GM12874 (cell line): ENCODE measurements around the gene NR2F2.

Experiments
- TF ChIP-seq, protein P1 (sequence below): IDR thresholded peaks from 2 replicates; pipeline ENCODE4 v1.5.1; 2011; ENCODE audit warnings: low read depth, mild to moderate bottlenecking, control low read depth, low read length, moderate library complexity; ENCODE audit not compliant: insufficient read depth

Gene NR2F2

DNA sequence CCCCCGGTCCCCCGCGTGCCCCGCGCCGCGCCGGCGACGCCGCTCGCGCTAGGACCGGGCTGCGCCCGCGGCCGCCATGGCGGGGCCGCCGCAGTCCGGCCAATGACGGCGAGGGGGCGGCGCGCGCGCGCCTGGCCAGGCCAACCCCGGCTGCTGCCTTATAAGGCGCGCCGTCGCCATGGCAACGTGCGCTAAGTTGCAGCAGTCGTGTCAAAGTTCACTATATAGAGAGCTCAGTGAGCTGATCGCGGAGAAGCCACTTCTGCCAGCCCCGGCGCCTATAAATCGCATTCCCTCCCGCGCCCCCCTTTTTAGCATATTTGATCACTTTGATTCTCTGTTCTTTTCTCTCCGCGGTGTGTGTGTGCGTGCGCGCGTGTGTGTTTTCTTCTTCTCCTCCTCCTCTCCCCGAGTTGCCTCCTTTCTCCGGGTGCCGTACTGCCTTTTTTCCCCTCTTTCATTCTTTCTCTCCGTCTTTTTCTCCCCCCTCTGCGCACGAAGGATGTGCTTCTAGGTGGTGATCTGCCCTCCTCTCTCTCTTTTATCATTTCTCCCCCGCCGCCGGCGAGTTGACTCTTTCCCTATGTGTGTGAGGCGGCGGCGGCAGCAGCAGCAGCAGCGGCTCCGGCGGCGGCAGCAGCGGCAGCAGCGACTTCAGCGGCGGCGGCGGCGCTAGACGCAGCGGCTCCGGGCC lies at the start of gene NR2F2:
Gene NR2F2 (plus strand): TSS at position 251 of the 694 bp plus-strand sequence. CDS start 1,406 bp downstream, outside the sequence.
- TF ChIP-seq, protein P1, sequence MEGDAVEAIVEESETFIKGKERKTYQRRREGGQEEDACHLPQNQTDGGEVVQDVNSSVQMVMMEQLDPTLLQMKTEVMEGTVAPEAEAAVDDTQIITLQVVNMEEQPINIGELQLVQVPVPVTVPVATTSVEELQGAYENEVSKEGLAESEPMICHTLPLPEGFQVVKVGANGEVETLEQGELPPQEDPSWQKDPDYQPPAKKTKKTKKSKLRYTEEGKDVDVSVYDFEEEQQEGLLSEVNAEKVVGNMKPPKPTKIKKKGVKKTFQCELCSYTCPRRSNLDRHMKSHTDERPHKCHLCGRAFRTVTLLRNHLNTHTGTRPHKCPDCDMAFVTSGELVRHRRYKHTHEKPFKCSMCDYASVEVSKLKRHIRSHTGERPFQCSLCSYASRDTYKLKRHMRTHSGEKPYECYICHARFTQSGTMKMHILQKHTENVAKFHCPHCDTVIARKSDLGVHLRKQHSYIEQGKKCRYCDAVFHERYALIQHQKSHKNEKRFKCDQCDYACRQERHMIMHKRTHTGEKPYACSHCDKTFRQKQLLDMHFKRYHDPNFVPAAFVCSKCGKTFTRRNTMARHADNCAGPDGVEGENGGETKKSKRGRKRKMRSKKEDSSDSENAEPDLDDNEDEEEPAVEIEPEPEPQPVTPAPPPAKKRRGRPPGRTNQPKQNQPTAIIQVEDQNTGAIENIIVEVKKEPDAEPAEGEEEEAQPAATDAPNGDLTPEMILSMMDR, result no peak

- TF ChIP-seq, protein P1, result no peak
Observed at GRCh38 chr15:96285305-96285704, 45.2 kb upstream of the NR2F2 start.

DNA sequence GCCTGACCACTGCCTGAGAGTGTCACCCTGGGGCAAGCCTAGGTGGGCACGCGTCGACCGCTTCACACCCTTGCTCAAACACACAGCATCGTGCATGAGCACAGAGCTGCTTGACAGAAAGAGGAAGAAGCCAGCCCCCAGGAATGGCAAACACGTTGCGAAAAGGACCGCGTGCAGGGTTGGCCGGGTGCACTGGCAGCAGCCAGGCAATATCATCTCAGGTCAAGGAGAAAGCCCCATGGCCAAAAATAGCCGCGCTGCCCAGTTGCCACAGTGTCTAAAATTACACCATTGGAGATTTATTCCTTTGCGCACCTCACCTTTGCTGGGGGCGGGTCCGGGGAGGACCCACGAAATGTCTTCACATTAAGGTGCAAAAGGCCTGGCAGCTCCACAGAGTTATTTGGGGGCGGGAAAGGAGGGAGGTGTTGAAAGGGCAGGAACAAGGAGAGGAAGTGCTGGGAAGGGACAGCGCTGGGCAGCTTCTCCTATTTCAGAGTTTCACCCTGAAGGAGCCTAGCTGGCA lies 44.7 kb upstream of the NR2F2 start:
- TF ChIP-seq, protein P1, result no peak

GRCh38 chr15:96290679-96291078 lies 39.8 kb upstream of the NR2F2 start:
- TF ChIP-seq, protein P1, result no peak

DNA sequence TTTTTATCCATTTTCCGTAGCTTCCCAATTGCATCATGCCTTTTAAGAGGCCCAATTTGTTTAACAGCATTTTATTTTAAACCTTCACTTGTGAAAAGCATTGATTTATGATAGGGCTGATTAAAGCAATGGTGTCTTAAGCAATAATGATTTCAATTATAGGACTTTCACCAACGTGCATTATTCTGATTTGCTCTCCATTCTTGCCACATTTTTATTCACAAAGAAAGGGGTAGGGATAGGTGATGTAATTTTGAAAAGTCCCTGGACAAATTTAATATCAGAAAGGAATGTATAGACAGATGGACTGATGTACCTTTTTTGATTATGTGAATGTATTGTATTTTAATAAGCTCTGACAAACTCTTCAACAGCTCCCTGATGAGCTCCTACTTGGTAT lies 37.9 kb upstream of the NR2F2 start:
- TF ChIP-seq, protein P1, result no peak

- TF ChIP-seq, protein P1, result no peak
Observed at GRCh38 chr15:96293441-96293840, 37.1 kb upstream of the NR2F2 start.

DNA sequence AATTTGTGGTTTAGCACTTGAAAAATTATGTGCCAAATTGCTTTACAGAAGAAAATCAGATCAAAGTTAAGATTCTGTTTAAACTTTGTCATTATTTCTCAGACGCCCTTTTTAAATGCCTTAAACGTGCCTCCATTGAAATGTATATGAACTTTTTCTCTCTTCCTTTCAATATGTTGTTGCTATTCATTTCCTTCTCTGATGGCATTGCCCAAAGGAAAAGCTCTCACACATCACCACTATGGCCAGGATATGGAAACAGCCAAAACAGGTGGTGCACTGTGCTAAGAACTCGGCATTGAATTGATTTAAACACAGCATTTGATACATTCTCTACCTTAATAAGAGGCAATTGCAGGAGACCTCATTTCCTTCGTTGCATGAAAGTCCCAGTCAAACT lies 35.7 kb upstream of the NR2F2 start:
- TF ChIP-seq, protein P1, result no peak
